Measurements from ENCODE around the gene LPAR5.

LPAR5 gene

DNA sequence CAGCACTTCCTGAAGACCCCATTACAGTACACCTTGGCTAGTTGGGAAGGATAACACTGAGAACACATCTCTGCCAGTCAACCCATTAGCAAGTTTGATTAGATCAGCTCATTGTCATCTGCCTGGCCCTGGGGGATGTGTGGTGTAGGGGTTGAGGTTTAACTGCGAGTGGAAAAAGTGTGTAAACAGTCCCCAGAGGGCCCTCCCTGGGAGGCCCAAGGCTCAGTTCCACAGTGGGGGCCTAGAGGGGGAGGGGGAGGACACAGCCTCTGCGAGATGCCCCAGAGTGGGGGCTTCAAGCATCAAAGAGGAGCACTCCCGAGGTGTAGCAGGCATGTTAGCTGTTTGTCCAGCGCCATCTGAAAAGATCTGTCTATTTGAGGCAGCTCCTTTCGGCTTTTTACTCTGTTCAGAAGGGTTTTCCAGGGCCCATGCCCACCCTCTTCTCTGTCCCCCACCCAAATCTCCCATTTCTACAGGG is 344 bp downstream of the LPAR5 start:
- no peak for DNase-seq

DNA sequence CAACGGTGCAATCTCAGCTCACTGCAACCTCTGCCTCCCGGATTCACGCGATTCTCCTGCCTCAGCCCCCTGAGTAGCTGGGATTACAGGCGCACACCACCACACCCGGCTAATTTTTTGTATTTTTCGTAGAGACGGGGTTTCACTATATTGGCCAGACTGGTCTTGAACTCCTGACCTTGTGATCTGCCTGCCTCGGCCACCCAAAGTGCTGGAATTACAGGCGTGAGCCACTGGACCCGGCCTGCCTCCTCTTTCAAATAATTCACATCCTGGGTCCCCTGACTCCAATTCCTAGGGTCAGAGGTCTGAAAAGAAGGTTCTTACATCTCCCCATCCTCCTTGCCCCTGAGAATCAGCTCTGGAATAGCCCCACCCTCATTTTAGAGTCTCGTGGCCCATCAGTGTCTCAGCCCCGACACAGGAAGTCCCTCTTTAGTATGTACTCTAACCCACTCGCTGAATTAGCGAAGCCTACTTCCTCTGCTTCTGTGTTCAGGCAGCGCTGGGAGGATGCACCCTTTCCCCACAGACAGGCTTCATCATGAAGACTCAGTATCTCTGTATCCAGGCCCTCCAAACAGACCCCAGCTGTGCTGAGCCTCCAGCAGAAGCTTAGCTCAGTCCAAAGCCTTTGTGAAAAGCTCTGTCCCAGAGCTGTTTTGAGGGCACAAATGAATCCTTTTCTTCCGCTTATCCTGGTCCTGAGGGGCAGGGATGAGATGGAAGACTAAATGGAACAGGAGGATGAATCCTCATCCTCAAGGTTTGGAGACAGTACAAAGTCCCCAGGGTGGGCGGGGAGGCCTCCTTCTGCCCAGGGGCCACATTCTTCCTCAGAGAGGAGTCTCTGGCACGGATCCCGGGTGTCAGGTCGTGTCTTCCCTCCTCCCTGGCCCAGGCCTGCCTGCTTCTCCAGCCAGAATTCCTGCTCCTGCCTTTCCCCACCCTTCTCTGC is 3.5 kb downstream of the LPAR5 start:
- DNase-seq: no peak

DNA sequence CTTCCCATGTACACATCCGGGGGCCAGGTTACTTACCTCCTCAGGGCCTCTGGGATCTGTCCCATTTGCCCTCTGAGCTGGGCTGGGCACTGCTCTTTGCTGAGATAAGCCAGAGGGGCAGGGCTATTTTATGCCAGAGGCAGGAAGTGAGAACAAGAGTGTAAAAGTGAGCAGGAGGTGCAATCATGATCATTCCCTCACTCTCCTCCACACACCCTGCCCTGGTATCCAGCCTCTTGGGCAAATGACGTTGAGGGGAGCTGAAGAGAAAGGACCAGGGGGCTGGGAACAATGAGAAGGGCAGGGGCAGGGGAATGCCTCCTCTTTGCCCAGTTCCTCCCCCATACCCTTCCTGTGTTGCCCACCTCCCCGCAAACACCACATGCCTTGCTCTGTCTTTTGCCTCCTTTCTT is 4.2 kb downstream of the LPAR5 start:
- no peak for DNase-seq

DNA sequence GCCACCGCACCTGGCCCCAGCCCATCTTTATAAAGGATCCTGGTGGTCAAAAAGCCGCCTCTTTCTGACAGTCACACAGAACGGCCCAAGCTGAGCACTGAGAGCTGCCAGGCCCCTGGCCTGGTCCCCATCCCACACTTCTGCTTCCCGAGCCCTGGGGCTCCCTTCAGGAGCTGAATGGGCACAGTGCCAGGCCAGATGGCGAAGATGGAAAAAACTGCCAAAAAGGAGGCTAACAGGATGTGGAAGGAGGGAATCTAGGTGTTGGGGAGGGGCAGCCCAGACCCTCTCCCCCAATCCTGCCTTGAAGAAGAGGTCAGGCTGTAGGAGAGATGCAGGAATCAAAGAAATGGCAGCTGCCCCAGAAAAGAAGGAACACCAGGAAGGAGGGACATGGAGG is 5.0 kb downstream of the LPAR5 start:
- no peak for DNase-seq

DNA sequence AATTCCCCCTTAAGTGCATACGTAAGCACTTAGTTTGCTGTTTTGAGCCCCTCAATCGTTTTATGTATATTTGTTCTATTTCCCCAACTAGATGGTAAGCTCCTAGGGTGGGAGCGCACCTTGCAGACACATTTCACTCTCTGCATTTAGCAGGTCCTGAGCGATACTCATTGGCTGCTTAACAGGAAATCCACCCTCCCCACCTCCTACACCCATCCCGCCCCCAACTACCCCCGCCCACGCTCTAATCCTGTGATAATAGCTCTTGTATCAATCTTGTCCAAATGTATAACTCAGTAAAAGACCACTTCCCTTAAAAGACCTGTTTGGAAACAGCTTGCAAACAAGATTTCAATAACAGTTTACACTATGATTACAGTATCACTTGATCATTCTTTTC is 8.1 kb downstream of the LPAR5 start:
- DNase-seq: no peak

DNA sequence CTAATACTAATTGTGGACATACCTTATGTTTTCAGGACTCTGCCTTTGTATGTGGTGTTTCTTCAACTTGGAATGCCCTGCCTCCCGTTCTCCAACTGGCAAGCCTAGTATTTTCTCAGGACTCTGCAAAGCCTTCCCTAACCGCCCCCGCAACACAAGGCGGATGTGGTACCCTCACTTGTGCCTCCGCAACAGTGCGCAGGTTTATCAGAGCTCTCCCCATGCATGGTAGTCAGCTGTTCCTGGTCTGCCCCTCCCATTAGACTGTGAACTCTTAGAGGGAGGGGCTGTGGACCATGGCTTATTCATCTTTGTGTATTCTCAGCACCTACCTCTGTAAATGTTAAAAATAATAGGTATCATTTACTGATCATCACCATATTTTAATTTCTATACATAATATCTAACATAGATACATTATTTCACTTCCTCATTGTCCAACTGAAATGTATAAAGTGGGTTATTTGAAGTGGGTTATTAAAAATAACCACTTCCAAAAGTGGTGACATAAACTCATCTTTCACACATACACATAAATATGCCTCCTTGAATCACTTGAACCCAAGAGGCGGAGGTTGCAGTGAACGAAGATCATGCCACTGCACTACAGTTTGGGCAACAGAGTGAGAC is 9.0 kb downstream of the LPAR5 start:
- DNase-seq: no peak

DNA sequence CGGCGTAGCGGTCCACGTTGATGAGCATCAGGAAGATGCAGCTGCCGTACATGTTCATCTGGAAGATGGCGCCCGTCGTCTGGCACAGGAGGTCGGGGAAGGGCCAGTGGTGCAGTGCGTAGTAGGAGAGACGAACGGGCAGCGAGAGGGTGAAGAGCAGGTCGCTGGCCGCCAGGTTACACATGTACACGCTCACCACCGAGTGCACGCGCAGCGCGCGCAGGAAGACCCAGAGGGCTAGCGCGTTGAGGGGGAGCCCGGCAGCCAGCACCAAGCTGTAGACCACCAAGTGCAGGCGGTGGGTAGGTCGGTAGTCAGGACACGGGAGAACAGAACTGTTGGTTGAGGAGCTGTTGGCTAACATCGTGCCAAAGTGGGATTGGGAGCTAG is 14.9 kb downstream of the LPAR5 start:
- no peak for DNase-seq

DNA sequence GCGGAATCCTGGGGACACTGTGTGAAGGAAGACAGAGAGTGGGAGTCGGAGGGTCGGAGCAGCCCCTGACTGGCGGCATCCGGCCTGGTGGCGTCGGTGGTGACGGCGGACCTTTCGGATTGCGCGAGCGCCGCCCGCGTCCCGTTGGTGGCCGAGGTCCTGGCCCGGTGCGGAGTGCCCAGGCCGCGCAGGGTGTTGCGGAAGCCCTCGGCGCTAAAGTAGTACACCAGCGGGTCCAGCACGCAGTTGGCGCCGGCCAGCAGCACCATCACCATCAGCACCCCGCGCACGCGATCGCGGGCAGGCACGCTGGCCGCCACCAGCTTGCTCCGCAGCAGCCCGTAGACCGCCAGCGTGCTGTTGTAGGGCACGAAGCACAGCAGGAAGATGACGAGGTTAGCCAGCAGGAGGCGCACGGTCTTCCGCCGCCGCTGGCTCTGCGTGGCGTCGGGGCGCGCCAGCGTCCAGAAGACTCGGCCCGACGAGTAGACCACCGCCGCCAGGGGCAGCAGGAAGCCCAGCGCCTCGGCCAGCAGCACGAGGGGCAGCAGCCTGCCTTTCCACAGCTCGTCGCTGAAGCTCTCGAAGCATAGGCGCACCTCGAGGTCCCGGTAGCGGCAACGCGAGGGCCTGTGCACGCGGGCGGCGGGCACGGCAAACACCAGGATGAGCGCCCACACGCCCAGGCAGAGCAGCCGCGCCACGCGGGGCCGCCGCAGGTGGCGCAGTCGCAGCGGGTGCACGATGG is 15.4 kb downstream of the LPAR5 start:
- DNase-seq: no peak

DNA sequence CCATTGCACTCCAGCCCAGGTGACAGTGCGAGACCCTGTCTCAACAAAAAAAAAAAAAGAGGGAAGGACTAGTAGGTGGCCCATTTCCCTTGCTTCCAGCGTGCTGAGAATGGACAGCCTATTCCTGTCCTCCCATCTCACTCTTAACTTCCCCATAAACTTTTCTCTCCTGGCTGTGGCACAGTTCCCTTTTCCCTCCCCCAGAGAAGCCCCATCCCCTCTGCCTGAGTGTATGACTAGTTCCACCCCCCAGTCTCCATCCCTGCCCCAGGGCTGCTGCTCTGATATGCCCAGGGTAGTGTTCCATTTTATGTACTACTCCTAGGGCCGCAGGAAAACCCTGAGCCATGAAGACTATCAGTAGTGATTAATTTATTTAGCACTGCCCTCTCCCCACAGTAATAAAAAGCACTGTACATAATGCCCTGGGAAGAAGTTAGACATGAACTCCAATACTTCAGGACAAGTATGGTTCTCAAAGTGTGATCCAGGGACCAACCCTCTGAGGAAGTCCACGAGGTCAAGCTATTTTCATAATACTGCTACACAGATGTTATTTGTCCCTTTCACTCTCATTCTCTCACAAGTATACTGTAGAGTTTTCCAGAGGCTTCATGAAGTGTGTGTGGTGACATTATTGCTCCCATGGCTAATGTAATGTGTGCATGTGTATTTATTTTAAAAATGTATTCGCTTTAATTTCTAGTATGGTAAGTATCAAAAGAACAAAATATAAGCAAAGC is 17.1 kb downstream of the LPAR5 start:
- DNase-seq: no peak

DNA sequence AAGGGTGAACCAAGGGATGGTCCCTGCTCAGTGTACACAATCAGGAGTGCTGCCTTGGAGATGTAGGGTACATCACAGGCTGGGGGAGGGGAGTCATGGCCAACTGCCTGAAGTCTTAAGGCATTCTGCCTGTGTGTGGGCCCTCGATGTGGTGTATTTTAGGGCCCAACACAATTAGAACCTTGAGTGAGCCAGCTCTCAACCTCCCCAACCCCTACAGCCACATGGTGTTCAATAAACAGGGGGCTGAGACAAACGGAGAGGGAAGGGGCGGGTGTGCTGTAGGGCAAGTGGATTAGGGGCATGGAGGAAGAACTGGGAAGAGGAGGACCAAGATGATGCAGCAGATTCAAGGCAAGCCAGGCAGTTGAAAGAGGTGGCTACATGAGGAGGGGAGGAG is 20.0 kb downstream of the LPAR5 start:
- DNase-seq: no peak

DNA sequence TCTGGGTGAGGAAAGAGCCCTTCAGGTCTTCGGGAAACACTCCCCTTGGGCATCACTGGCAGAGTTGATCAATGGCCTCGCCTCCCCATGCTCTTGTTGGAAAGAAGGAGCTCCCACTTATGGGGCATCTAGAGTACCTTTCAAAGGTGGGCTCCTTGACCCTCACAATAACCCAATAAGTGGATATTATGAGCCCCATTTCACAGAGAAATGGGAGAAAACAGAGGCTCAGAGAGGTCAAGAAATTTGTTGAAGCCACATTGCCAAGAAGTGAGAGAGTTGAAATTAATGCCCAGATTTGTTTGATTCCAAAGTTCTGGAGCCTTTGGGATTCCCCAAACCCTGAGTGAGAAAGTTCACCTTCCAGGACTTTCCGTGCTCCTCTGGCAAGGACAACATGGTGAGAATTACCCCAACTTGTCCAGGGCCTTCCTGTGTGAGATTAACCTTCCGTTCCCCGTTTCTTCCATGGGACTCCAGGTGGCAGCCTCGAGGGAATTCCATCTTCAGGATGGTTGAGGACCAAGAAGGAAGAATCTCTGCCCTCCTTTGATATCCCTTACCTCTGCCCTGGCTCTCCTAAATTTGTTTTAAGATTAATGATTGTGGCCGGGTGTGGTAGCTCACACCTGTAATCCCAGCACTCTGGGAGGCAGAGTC is 21.1 kb downstream of the LPAR5 start:
- no peak for DNase-seq

DNA sequence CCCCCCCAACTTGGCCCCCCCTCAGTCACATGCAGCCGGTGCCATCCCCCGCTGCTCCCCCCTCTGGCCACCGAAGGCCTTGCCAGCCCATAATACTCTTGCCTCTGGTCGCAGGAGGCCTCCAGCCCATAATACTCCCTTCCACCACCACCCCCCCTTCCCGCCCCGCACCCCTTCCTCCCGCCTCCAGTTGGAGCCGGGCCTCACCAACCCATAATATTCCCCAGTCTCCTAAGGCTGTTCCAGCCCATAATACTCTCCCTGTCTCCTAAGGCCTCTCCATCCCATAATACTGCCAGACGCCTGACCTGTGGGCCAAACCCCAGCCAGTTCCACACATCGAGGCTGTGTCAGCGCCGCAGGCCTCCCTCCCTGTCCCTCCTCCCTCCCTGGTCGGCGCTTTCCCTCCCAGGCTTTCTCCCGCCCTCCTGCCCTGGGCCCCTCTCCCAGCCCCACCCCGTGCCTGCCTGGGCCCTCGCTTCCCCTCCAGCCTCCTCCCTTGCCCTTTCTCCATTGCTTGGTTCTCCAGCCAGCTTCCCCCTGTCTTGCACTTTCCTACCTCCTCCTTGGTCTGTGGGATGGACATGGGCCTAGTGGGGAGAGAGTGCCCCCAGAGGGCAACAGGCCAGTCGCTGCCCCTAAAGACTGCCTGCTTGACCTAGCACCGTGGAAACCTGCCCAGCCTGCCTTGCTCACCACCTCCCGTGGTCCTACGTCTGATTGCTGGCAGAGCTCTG is 21.8 kb downstream of the LPAR5 start:
- peak; percentile 96 for DNase-seq

DNA sequence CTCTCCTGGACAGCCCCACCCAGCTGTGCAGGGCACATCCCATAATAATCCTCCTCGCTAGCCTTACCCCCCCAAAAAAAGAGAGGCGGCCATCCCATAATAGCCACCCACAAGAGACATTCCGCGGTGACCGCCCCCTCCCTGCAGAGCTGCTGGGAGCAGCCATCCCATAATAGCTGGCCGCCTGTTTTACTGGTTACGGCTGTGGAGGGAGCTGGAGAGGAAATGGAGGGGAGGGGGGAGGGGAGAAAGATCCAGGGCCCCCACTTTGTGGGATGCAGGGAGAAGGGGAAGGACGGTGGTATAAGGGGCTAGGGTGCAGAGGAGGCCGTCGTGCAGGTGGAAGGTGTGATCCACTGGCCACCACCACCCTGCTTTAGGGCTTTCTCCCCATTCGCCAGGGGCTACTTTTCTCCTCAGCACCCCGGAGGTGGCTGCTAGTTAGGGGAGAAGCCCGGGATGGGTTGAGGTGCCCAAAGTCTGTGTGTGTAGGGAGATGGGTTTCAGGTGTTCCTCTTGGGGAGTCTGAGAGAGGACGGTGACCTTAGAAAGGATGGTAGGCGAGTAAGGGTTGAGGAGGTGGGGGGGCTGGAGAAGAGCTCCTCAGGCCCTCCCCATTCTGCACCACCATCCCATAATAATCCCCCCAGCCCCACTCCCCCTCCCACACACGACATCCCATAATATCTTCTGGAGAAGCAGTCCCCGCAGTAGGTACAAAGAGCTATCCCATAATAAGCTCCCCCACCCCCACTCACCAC is 22.6 kb downstream of the LPAR5 start:
- DNase-seq: peak; percentile 89

DNA sequence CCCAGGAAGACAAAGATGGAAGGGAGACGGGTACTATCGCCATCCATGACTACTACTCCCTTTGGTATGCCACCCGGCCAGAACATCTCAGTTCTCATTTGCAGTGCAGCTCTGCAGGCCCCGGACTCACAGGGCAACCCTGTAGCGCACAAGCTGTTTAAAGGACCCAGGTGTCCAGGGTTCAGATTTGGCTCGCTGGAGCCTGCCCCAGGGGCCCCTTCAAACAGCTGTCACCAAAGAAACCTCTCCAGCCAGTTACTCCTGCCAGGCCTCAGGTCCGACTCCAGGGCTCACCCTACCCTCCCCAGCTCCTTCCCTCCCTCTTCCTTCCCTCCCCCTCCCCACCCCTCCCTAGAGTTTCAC is 23.1 kb downstream of the LPAR5 start:
- no peak for DNase-seq

DNA sequence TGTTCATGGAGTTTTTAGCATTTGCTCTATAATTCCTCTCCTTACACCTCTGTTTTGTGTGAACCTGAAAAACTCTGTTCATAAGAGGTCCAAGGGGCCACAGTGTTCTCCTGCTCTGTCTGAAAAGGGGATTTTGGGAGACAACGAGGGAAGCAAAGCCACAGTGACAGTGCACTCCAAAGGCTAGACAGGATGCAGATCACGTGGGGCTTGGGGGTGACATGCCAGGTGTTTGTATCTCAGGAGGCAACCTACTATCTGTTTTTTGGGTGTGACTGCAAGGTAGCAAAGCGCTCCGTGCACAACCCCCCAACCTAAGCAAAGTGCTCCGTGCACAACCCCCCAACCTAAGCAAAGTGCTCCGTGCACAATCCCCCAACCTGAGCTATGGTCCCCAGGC is 23.5 kb downstream of the LPAR5 start:
- DNase-seq: no peak

DNA sequence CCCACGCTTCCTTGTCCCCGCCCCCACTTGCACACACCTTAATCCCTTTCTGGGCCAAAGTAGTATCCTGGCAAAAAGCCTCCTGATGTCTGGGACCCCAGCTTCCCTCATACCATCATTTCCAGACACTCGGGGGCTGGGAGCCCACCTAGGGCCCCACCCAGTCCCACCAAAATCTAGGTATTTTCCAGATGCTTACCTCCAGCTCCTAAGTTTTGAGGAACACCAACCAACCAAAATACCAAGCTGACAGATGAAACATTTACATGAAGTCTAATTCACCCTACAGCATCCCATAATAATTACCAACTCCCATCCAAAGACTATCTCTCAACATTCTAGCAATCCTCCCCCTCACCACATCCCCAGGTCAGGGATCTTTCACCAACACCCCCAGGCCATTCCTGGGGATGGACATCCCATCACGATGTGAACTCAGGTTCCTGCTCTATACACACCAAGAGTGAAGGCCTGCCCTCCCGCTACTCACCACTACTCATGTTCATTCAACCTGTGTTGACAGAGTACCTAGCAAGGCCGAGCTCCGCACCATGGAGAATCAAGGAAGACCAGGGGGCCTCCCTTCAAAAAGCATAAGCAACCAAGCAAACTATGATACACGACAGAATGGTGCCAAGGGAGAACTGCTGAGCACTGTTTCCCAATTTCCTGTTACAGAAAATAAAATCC is 27.0 kb downstream of the LPAR5 start:
- DNase-seq: no peak

DNA sequence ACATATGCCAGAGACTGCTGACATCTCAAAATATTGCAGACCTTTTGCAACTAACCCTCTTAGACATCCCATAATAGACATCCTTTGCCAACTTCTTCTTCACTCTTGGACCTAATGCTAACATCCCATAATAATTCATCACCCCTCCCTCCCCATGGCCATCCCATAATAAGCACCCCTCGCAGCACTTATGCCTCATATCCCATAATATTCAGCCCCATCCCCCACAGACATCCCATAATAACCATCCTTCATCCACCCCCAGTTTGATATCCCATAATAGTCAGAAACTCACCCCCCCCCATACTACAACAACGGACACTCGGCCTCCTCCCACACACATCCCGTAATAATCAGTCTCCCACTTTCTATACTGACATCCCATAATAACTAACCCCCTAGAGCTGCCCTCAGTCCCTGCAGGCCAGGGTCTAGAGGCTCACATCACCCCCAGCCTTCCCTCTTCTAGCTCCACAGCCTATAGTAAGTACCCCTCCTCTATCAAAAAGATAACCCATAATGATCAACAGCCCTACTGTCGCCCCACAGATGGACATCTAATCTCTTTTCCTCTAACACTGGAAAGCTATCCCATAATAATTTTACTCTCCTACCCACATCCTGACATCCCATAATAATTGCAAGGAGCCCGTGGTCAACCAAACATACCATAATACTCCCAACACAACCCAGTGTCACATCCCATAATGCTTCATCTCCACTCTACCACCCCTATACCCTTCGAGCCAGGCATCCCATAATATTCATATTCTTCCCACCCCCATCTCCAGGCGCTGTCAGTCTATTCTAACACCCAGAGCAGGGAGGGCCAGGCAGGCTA is 27.8 kb downstream of the LPAR5 start:
- peak; percentile 69 for DNase-seq

DNA sequence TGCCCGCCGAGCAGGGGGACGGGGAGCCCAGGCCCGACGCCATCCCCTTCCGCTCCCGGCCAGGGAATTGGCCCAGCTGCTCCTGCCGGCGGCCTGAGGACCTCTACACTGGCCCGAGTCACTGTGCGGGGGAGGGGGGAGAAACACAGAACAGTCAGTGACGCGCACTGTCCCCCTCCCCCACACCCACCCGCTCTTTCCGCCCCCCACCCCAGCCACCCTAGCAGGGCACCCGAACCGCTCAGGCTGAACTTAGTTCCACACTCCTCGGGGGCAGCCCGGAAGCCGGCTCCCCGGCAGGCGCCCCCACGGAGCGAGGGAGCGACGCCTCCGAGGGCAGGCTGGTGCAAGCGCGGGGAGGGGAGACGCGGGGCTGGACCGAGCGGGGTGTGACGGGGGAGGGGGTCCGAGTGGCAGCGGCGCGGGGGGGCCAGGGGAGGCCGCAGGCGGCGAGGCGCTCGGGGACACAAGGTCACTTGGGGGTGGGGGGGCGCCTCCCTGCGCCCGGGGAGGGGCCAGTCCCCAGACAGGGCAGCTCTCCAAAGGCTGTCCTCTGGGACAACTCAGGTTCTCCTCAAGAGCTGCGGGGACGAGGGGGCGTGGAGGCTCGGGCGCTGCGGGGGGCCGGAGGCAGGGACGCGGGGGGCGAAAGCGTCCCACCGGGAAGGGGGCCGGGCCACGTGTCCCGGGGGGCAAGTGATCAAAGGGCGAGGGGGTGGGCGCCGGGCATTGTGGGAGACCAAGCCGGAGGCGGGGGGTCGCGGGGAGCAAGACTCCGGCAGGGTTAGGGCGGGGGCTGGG is 29.2 kb downstream of the LPAR5 start:
- DNase-seq: no peak

Data from NCI-H1092 (cell line).